Activated T-helper 17 cell treated with anti-CD3 and anti-CD28 coated beads, Interleukin-2, amount 50 U/mL, for 72 hours (primary cell): ENCODE results near the gene TEX264. TPM values are rescaled to one million over a fixed set of nuclear protein-coding genes. Genes with fewer than 3 reads are reported as not detected.
"Not testable (repeated sequence)": the region's sequence is repeated elsewhere in the genome, so short reads cannot be mapped to it uniquely, and the experiment has no call there.

ENCODE experiments used
- ATAC-seq: fragments of 150-1000 bp; cut with Tn5 transposase; replicated peaks from 2 replicates; pipeline ENCODE4 v1.10.0; 2021; ENCODE audit warnings: mild to moderate bottlenecking, moderate library complexity
- H3K27ac Mint-ChIP-seq: one replicate; pipeline ENCODE4 v1.8.0; 2022; ENCODE audit warnings: mixed read lengths
- H3K27me3 Mint-ChIP-seq: one replicate; pipeline ENCODE4 v1.8.0; 2022; ENCODE audit warnings: mixed read lengths
- H3K36me3 Mint-ChIP-seq: one replicate; pipeline ENCODE4 v1.8.0; 2022; ENCODE audit warnings: low read depth, mild to moderate bottlenecking, mixed read lengths
- H3K4me1 Mint-ChIP-seq: one replicate; pipeline ENCODE4 v1.8.0; 2022; ENCODE audit warnings: mixed read lengths
- H3K4me3 Mint-ChIP-seq: one replicate; pipeline ENCODE4 v1.8.0; 2022; ENCODE audit warnings: mild to moderate bottlenecking, mixed read lengths
- H3K9me3 Mint-ChIP-seq: one replicate; pipeline ENCODE4 v1.8.0; 2022; ENCODE audit warnings: mixed read lengths
- total RNA-seq, 2 donors: library from RNA; stranded (reverse); gene quantifications; one replicate each; pipeline ENCODE4 v1.2.3, GENCODE V29; 2022

The TEX264 gene
- 10 to 100 TPM; 43.4 to 55.3 TPM for total RNA-seq

- H3K27me3 Mint-ChIP-seq = no peaks in the 10 kb centered on the region
- H3K4me1 Mint-ChIP-seq = peaks cover 44% of the 10 kb centered on the region
- peak; percentile 66 for ATAC-seq
- peak within 1 kb of the TSS; percentile 78 for H3K27ac Mint-ChIP-seq
- H3K9me3 Mint-ChIP-seq = no peaks in the 10 kb centered on the region
- peak within 1 kb of the TSS; percentile 76 for H3K4me3 Mint-ChIP-seq
- H3K36me3 Mint-ChIP-seq = peaks cover 12% of the 10 kb centered on the region
Measured at GRCh38 chr3:51670823-51671733, at the start of gene TEX264. TSS of gene TEX264 (plus strand) at chr3:51671252. CDS start at chr3:51674305, 3,053 bp downstream.

DNA sequence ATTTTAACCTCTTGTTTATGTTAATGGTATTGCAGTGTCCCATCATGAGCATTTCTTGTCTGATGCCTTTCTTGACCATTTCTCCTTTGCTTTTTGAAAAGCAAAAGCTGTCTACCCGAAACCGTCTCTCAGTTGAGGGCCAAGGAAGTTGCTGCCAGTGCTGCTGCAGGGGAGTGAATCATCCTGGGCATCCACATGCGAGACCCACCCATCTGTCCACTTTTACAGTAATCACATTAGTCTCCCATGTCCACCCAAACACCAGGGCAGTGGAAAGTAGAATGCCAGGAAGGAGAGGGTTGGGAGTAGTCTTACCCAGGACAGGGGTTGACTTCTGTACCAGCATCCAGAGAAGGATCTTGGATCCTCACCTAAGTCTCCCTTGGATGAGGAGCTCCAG lies 48.6 kb upstream of the TEX264 start:
- ATAC-seq = no peak
- Mint-ChIP-seq H3K36me3 (peaks cover 3% of the 10 kb centered on the region), H3K4me3 (no peak overlapping the region), H3K27me3 (no peaks in the 10 kb centered on the region), H3K9me3 (no peaks in the 10 kb centered on the region), H3K27ac (peak overlapping the region; percentile 7), H3K4me1 (peaks cover 12% of the 10 kb centered on the region)

- peak overlapping the region; percentile 9 for H3K27ac Mint-ChIP-seq
- H3K36me3 Mint-ChIP-seq = peaks cover 7% of the 10 kb centered on the region
- H3K4me1 Mint-ChIP-seq = peaks cover 11% of the 10 kb centered on the region
- H3K9me3 Mint-ChIP-seq = no peaks in the 10 kb centered on the region
- no peaks in the 10 kb centered on the region for H3K27me3 Mint-ChIP-seq
- ATAC-seq = no peak
- no peak overlapping the region for H3K4me3 Mint-ChIP-seq
Measured at GRCh38 chr3:51622868-51623267, 48.2 kb upstream of the TEX264 start.

DNA sequence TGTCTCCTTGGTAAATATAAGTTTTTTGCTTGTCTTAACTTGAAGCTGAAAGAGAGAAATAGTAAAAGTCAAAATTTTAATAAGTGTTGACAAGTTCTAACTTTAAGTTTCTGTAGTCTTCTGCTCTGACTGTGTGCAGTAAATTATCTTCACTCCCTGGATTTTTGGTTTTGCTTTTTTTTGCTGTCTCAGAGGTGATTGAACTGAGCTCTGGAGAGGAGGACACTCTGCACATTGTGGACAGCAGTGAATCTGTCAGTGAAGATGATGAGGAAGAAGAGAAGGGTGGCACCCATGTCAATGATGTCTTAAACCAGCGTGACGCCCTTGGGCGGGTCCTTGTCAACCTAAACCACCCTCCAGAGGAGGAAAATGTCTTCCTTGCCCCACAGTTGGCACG lies 40.5 kb upstream of the TEX264 start:
- H3K27me3 Mint-ChIP-seq = no peaks in the 10 kb centered on the region
- H3K4me3 Mint-ChIP-seq = no peak overlapping the region
- no peak overlapping the region for H3K27ac Mint-ChIP-seq
- H3K4me1 Mint-ChIP-seq = no peaks in the 10 kb centered on the region
- H3K36me3 Mint-ChIP-seq = peaks cover 84% of the 10 kb centered on the region
- ATAC-seq = no peak
- no peaks in the 10 kb centered on the region for H3K9me3 Mint-ChIP-seq

GRCh38 chr3:51637144-51637940 lies 33.7 kb upstream of the TEX264 start:
- Mint-ChIP-seq H3K27ac (no peak overlapping the region), H3K36me3 (peaks cover 100% of the 10 kb centered on the region), H3K27me3 (no peaks in the 10 kb centered on the region), H3K9me3 (no peaks in the 10 kb centered on the region), H3K4me3 (no peak overlapping the region), H3K4me1 (no peaks in the 10 kb centered on the region)
- no peak for ATAC-seq

DNA sequence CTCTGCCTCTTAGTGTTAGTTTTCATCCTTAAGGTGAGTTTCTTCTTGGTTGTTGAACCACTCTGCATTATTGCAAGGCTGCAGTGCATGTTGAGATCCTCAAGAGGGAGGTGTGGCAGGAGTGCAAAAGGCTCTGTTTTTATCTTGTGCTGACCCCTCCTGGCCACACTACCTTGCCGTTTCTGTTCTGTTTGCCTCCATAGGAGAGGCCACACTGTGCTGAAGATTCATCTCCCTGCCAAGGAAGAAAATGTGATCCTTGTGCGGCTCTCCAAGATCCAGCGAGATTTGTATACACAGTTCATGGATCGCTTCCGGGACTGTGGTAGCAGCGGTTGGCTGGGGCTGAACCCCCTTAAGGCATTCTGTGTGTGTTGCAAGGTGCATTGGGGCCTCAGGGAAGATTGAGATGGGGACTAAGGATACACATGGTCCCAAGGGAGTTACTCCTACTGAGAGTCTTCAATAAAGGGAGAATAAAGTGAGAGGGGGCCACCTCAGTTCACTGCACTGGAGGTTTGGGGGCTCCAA lies 33.0 kb upstream of the TEX264 start:
- no peaks in the 10 kb centered on the region for H3K4me1 Mint-ChIP-seq
- H3K27ac Mint-ChIP-seq = no peak overlapping the region
- H3K4me3 Mint-ChIP-seq = no peak overlapping the region
- ATAC-seq = peak; percentile 56
- H3K9me3 Mint-ChIP-seq = no peaks in the 10 kb centered on the region
- H3K27me3 Mint-ChIP-seq = no peaks in the 10 kb centered on the region
- H3K36me3 Mint-ChIP-seq = peaks cover 100% of the 10 kb centered on the region

- H3K4me3 Mint-ChIP-seq = no peak overlapping the region
- no peaks in the 10 kb centered on the region for H3K4me1 Mint-ChIP-seq
- no peaks in the 10 kb centered on the region for H3K9me3 Mint-ChIP-seq
- no peaks in the 10 kb centered on the region for H3K27me3 Mint-ChIP-seq
- H3K27ac Mint-ChIP-seq = peak overlapping the region; percentile 73
- peaks cover 100% of the 10 kb centered on the region for H3K36me3 Mint-ChIP-seq
- ATAC-seq = no peak
Measured at GRCh38 chr3:51642462-51642861, 28.6 kb upstream of the TEX264 start.

DNA sequence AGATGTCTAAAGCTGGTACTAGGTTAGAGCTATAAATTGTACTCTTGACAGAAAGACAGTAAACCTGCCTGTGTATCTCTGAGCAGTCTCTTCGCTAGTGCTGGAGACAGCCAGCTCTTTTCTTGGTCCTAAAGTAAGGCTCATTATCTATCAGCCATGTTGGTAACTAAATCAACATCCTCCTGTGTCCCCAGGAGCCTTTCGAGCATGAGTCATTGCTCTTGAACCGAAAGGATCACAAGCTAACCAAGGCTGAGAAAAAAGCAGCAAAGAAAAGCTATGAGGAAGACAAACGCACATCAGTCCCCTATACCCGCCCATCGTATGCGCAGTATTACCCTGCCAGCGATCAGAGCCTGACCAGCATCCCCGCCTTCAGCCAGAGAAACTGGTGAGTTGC lies 25.0 kb upstream of the TEX264 start:
- Mint-ChIP-seq H3K9me3 (peaks cover 5% of the 10 kb centered on the region), H3K27me3 (no peaks in the 10 kb centered on the region), H3K36me3 (peaks cover 100% of the 10 kb centered on the region), H3K4me3 (no peak overlapping the region), H3K4me1 (no peaks in the 10 kb centered on the region), H3K27ac (no peak overlapping the region)
- no peak for ATAC-seq

GRCh38 chr3:51652103-51652502 lies 18.9 kb upstream of the TEX264 start:
- H3K36me3 Mint-ChIP-seq = peaks cover 69% of the 10 kb centered on the region
- H3K27me3 Mint-ChIP-seq, H3K9me3 Mint-ChIP-seq: not testable (repeated sequence)

GRCh38 chr3:51653409-51653808 lies 17.6 kb upstream of the TEX264 start:
- not testable (repeated sequence) for ATAC-seq, H3K27me3 Mint-ChIP-seq, H3K4me1 Mint-ChIP-seq, H3K9me3 Mint-ChIP-seq, H3K4me3 Mint-ChIP-seq, H3K27ac Mint-ChIP-seq
- H3K36me3 Mint-ChIP-seq = peaks cover 69% of the 10 kb centered on the region

More at GRCh38 chr3:51652103-51652502, 18.9 kb upstream of the TEX264 start:
- not testable (repeated sequence) for H3K4me1 Mint-ChIP-seq, ATAC-seq, H3K27ac Mint-ChIP-seq, H3K4me3 Mint-ChIP-seq

- no peak for ATAC-seq
- Mint-ChIP-seq H3K9me3 (no peaks in the 10 kb centered on the region), H3K36me3 (peaks cover 73% of the 10 kb centered on the region)
Measured at GRCh38 chr3:51657234-51657633, 13.8 kb upstream of the TEX264 start.

DNA sequence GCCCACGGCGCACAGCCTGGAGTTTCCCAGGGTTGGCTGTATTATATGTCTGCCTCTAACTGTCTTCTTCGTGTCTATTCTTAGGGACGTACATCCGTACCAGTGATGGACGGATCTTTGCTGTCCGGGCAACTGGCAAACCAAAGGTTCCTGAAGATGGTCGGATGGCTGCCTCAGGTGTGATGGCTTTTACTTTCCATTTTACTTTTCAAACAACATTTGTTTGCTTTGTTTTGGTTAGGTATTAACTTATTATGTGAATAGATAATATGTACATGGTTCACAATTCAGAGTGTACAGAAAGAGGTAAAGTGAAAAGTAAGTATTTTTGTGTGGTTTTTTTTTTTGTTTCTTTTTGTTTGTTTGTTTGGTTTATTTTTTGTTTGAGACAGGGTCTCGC lies 11.1 kb upstream of the TEX264 start:
- ATAC-seq = no peak
- no peaks in the 10 kb centered on the region for H3K9me3 Mint-ChIP-seq
- no peak overlapping the region for H3K27ac Mint-ChIP-seq
- H3K27me3 Mint-ChIP-seq = no peaks in the 10 kb centered on the region
- H3K36me3 Mint-ChIP-seq = peaks cover 95% of the 10 kb centered on the region
- no peaks in the 10 kb centered on the region for H3K4me1 Mint-ChIP-seq
- H3K4me3 Mint-ChIP-seq = no peak overlapping the region

More at GRCh38 chr3:51657234-51657633, 13.8 kb upstream of the TEX264 start:
- Mint-ChIP-seq H3K4me3 (no peak overlapping the region), H3K27me3 (no peaks in the 10 kb centered on the region), H3K27ac (no peak overlapping the region), H3K4me1 (no peaks in the 10 kb centered on the region)

DNA sequence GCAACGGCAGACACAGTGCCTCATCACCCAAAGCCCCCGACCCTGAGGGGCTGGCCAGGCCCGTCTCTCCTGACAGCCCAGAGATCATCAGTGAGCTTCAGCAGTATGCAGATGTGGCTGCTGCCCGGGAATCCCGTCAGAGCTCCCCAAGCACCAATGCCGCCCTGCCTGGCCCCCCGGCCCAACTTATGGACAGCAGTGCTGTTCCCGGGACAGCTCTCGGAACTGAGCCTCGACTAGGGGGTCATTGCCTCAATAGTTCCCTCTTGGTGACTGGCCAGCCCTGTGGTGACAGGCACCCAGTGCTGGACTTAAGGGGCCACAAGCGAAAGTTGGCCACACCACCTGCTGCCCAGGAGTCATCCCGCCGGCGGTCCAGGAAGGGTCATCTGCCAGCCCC lies 8.6 kb upstream of the TEX264 start:
- H3K36me3 Mint-ChIP-seq = peaks cover 72% of the 10 kb centered on the region
- H3K4me1 Mint-ChIP-seq = no peaks in the 10 kb centered on the region
- no peak overlapping the region for H3K4me3 Mint-ChIP-seq
- H3K27ac Mint-ChIP-seq = no peak overlapping the region
- no peaks in the 10 kb centered on the region for H3K27me3 Mint-ChIP-seq
- H3K9me3 Mint-ChIP-seq = no peaks in the 10 kb centered on the region
- ATAC-seq = no peak

GRCh38 chr3:51668756-51669155 lies 2.3 kb upstream of the TEX264 start:
- ATAC-seq = no peak
- H3K36me3 Mint-ChIP-seq = peaks cover 9% of the 10 kb centered on the region
- H3K27me3 Mint-ChIP-seq = no peaks in the 10 kb centered on the region
- H3K27ac Mint-ChIP-seq = peak overlapping the region; percentile 73
- H3K4me1 Mint-ChIP-seq = peaks cover 28% of the 10 kb centered on the region
- H3K4me3 Mint-ChIP-seq = peak overlapping the region; percentile 76
- no peaks in the 10 kb centered on the region for H3K9me3 Mint-ChIP-seq
